ENCODE data around the gene MICB.

- TF ChIP-seq POLR2A (IDR thresholded peaks at IDR 0.05) (no peak), CTCF (IDR thresholded peaks at IDR 0.05) (no peak)
These were observed 35.5 kb downstream of the MICB start for GRCh38 chr6:31533455-31533841.
